ENCODE measurements around the gene GATD1. TPM values are rescaled to one million over a fixed set of nuclear protein-coding genes. Genes with fewer than 3 reads are reported as not detected.

Gene GATD1
- total RNA-seq, 1 donor from 2014 or later, result 81.7 TPM

DNA sequence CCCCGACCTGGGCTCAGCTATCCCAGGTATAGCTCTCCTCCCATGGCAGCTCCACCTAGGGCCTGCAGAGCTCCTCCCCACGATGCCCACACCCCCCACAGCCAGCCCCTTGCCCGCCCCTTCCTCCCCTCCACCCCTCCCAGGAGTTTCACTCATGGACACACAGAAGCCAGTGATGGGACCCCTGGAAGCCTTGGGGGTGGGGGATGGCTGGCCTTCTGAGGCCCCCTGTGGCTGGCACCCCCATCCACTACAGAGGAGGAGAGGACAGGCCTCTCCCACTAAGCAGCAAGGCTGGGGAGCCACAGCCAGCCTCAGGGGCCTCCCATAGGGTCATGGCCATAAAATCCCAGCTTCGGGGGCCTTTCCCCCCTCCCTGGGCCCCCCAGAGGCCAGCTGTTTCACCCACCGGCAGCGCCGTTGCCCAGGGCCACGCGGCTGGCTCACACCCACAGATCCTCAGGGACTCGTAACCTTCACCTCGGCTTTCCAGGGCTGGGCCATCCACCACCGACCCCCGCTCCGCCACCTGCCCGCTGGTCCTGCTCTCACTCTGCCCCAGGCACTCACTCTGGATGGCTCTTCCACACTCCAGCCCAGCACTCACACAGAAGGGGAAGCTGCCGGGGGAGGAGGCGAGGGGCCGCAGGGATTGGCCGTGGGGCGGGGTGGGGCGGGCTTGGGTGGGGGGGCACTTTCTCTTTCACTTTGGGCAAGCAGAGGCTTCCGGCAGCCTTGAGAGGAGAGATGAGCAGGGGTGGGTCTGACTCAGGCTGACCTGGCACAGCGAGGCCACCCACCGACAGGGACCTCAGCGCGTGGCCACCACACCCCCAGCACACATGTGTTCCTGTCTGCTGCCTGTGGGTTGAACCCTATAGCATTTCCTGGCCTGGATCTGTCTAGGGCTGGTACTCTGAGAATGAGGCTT lies 18.6 kb upstream of the GATD1 start:
- no peaks in the 10 kb centered on the region for H3K9me3 Mint-ChIP-seq
- peak overlapping the region; percentile 80 for H3K27ac Mint-ChIP-seq
- H3K36me3 Mint-ChIP-seq (ENCODE audit: low read depth), result peaks cover 16% of the 10 kb centered on the region
- intact Hi-C loops (cut with micrococcal nuclease), result loop anchor here (1.0 to 5.0 kb wide), 7 partner anchors 9 to 289 kb away; partner anchors contain the start of genes DEAF1, GATD1, PHRF1 and PIDD1
- H3K4me1 Mint-ChIP-seq, result peaks cover 7% of the 10 kb centered on the region
- H3K4me3 Mint-ChIP-seq, result peak overlapping the region; percentile 91
- DNase-seq, result peak; percentile 93
- H3K27me3 Mint-ChIP-seq, result no peaks in the 10 kb centered on the region

DNA sequence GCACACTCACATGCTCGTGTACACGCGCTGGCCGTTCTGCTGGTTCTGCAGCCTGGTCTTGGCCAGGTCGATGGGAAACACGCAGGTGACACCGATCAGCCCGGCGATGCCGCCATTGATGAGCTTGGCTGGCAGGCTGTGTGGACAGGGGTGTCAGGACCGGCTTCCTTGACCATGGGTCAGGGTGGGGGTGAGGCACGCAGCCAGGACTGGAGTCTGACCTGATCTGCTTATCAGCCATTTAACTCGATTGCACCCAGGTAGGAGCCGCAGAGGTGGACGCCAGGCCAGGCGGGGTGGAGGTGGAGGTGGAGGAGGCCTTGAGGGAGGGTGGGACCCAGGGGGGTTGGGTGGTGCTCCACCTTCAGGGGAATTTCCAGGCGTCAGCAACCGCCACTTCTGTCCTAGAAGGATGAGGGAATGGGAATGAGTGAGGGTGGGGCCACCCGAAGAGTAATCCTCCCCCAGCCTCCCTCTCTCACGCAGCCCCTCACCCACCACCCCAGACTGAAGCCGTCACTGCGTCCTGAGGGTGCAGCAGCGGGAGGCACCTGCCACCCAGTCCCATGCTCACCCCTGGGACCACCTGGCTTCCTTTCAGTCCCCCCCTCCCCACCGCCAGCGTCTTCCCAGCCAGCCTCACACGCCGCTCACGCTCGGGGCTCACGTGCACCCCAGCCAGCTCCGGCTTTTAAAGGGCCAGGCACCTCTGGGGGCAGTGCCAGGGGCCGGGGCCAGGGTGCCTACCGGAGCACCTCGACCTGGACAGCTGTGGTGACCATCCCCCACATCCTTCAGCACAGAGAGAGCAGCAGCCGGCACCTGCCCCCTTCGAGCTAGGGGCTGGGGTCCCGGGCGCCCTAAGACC lies 17.7 kb upstream of the GATD1 start:
- no peak for DNase-seq
- H3K9me3 Mint-ChIP-seq, result no peaks in the 10 kb centered on the region
- H3K27me3 Mint-ChIP-seq, result no peaks in the 10 kb centered on the region
- peaks cover 7% of the 10 kb centered on the region for H3K4me1 Mint-ChIP-seq
- intact Hi-C loops (cut with micrococcal nuclease), result loop anchor here (5.0 kb wide), 3 partner anchors 98 to 288 kb away; partner anchors contain the start of genes DEAF1, PHRF1, RNH1 and TMEM80
- H3K27ac Mint-ChIP-seq, result no peak overlapping the region
- peaks cover 15% of the 10 kb centered on the region for H3K36me3 Mint-ChIP-seq (ENCODE audit: low read depth)
- peak overlapping the region; percentile 68 for H3K4me3 Mint-ChIP-seq

DNA sequence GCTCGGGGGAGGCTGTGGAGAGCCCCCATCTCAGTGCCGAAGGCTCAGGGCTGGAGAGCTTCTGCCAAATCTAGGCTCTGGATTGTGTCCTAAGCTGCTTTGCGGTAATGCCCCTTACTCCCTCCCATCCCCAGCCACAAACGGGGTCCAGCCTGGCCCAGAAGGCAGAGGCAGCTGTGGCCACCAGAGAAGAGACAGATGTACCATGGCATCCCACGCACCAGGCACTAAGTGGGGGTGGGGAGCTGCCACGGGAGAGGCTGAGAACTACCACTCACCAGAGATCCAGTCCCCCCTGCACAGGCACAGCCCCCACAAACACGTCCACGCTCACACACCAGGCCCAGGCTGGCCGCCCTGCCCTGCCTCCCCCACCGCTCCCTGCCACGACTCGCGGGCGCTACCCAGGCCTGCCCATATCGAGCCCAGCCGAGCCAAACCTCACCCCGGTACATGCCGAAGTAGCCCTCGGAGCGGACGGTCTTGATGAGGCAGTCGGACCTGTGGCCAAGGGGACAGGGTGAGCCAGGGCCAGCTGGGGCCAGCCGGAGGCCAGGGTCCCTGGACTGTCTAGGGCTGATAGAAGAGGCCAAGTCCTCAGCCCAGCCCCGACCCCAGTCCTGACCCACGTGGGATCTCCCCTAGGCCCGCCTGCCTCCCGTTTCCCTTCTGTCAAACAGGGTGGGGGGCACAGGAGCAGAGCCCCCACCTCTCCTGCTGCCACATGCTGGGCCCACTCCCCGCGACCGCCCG lies 16.9 kb upstream of the GATD1 start:
- Mint-ChIP-seq H3K27me3 (no peaks in the 10 kb centered on the region), H3K36me3 (ENCODE audit: low read depth) (peaks cover 13% of the 10 kb centered on the region), H3K27ac (no peak overlapping the region), H3K4me3 (peak overlapping the region; percentile 59), H3K4me1 (peaks cover 9% of the 10 kb centered on the region), H3K9me3 (no peaks in the 10 kb centered on the region)
- intact Hi-C loops (cut with micrococcal nuclease), result no loop called here
- no peak for DNase-seq

DNA sequence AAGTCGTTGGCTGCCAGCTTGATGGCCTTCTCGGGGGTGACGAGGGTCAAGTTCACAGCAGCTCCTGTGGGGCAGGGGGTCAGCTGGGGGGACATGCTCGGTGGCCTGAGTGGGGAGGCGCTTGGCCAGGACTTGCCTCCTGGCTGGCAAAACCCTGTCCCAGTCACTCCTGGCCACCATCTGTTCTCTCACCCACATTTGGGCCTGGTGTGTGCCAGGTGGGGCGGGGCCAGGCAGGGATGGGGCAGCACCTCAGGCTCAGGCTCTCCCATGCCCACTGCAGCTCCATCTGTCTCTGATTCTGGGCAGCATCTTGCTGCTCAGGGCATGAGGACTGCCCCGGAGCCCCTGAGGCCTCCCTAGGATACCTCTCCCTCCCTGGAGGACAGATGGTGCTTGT lies 16.3 kb upstream of the GATD1 start:
- peaks cover 13% of the 10 kb centered on the region for H3K36me3 Mint-ChIP-seq (ENCODE audit: low read depth)
- no peaks in the 10 kb centered on the region for H3K27me3 Mint-ChIP-seq
- H3K27ac Mint-ChIP-seq, result no peak overlapping the region
- peak overlapping the region; percentile 59 for H3K4me3 Mint-ChIP-seq
- H3K9me3 Mint-ChIP-seq, result no peaks in the 10 kb centered on the region
- intact Hi-C loops (cut with micrococcal nuclease), result no loop called here
- peaks cover 9% of the 10 kb centered on the region for H3K4me1 Mint-ChIP-seq
- no peak for DNase-seq

GRCh38 chr11:792873-793272 lies 15.6 kb upstream of the GATD1 start:
- Mint-ChIP-seq H3K4me1 (peaks cover 9% of the 10 kb centered on the region), H3K4me3 (no peak overlapping the region), H3K9me3 (no peaks in the 10 kb centered on the region), H3K36me3 (ENCODE audit: low read depth) (peaks cover 13% of the 10 kb centered on the region), H3K27me3 (no peaks in the 10 kb centered on the region), H3K27ac (no peak overlapping the region)
- DNase-seq, result no peak
- intact Hi-C loops (cut with micrococcal nuclease), result no loop called here

- no peak for DNase-seq
- no peak overlapping the region for H3K4me3 Mint-ChIP-seq
- peaks cover 13% of the 10 kb centered on the region for H3K36me3 Mint-ChIP-seq (ENCODE audit: low read depth)
- no peaks in the 10 kb centered on the region for H3K27me3 Mint-ChIP-seq
- H3K27ac Mint-ChIP-seq, result no peak overlapping the region
- H3K4me1 Mint-ChIP-seq, result peaks cover 11% of the 10 kb centered on the region
- intact Hi-C loops (cut with micrococcal nuclease), result no loop called here
- H3K9me3 Mint-ChIP-seq, result no peaks in the 10 kb centered on the region
Observed at GRCh38 chr11:792535-792821, 15.2 kb upstream of the GATD1 start.

- intact Hi-C loops (cut with micrococcal nuclease), result no loop called here
- Mint-ChIP-seq H3K4me1 (peaks cover 9% of the 10 kb centered on the region), H3K27ac (no peak overlapping the region), H3K27me3 (no peaks in the 10 kb centered on the region), H3K36me3 (ENCODE audit: low read depth) (peaks cover 13% of the 10 kb centered on the region), H3K9me3 (no peaks in the 10 kb centered on the region), H3K4me3 (no peak overlapping the region)
- DNase-seq, result no peak
Observed at GRCh38 chr11:791658-792534, 14.6 kb upstream of the GATD1 start.

- no peaks in the 10 kb centered on the region for H3K9me3 Mint-ChIP-seq
- no peak for DNase-seq
- no peak overlapping the region for H3K27ac Mint-ChIP-seq
- peaks cover 4% of the 10 kb centered on the region for H3K4me1 Mint-ChIP-seq
- peaks cover 10% of the 10 kb centered on the region for H3K36me3 Mint-ChIP-seq (ENCODE audit: low read depth)
- H3K4me3 Mint-ChIP-seq, result no peak overlapping the region
- no peaks in the 10 kb centered on the region for H3K27me3 Mint-ChIP-seq
- intact Hi-C loops (cut with micrococcal nuclease), result loop anchor here (1.0 kb wide), 1 partner anchor 14 kb away; the partner anchor contains the start of gene GATD1
Observed at GRCh38 chr11:790721-791564, 13.7 kb upstream of the GATD1 start.

GRCh38 chr11:789943-790342 lies 12.7 kb upstream of the GATD1 start, which contains the start of gene CEND1:
TSS of gene CEND1 (minus strand) at chr11:790090. CDS start at chr11:788576, 1,514 bp downstream.
- Mint-ChIP-seq H3K9me3 (no peaks in the 10 kb centered on the region), H3K36me3 (ENCODE audit: low read depth) (peaks cover 10% of the 10 kb centered on the region), H3K27me3 (no peaks in the 10 kb centered on the region), H3K4me1 (peaks cover 4% of the 10 kb centered on the region), H3K27ac (no peak within 1 kb of the TSS), H3K4me3 (peak within 1 kb of the TSS; percentile 55)
- intact Hi-C loops (cut with micrococcal nuclease), result loop anchor here (1.0 kb wide), 1 partner anchor 13 kb away; the partner anchor contains the start of gene GATD1
- DNase-seq, result peak; percentile 87

DNA sequence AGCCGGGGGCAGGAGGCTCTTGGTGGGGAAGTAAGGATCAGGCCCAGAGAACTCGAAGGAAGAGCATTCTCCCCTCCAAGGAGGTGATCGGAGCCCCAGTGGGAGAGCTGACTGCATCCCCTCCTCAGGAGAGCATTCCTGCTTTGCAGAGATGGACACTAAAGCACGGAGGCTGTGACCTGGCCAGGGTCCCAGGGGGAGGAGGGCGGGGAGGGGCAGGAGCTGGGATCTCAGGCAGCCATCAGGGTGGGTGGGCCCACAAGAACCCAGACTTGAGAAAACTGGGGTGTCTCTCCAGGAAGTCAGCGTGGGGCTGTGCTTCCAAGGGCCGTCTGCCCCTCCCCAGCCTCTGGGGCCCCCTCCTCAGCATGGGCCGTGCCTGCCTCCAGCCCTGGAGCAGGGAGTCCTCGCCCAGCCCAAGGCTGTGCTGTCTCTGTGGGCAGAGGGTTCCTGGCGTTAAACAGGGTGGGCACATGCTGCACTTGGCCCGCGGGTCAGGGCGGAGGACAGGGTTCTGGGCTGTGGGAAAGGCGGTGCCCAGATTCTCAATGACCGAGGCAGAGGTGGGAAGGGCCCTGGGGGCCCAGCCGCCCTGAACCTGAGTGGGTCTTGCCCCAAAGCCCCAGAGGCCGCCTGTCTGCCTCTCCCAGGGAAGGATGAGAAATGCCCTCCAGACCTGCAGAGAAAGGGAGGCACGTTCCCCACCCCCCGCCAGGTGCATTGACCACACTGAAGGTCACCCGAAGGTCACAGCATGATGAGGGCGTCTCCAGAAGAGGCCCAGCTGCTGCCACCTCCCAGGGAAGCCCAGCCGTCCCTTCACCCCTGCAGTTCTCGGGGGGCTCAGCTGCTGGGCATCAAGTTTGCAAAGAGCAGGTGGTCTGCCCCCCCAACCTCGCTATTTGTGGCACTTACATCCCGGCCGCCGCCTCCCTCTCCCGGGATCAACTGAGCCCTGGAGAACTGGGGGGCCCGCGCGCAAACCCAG lies 12.0 kb upstream of the GATD1 start:
- Mint-ChIP-seq H3K4me1 (peaks cover 4% of the 10 kb centered on the region), H3K9me3 (no peaks in the 10 kb centered on the region), H3K27ac (no peak overlapping the region), H3K27me3 (no peaks in the 10 kb centered on the region), H3K36me3 (ENCODE audit: low read depth) (peaks cover 12% of the 10 kb centered on the region), H3K4me3 (peak overlapping the region; percentile 55)
- intact Hi-C loops (cut with micrococcal nuclease), result no loop called here
- DNase-seq, result no peak

- H3K36me3 Mint-ChIP-seq (ENCODE audit: low read depth), result peaks cover 17% of the 10 kb centered on the region
- DNase-seq, result no peak
- peaks cover 4% of the 10 kb centered on the region for H3K4me1 Mint-ChIP-seq
- H3K27ac Mint-ChIP-seq, result no peak overlapping the region
- H3K4me3 Mint-ChIP-seq, result no peak overlapping the region
- no peaks in the 10 kb centered on the region for H3K9me3 Mint-ChIP-seq
- intact Hi-C loops (cut with micrococcal nuclease), result no loop called here
- H3K27me3 Mint-ChIP-seq, result no peaks in the 10 kb centered on the region
Observed at GRCh38 chr11:788009-788640, 10.8 kb upstream of the GATD1 start.

All from activated CD4-positive, alpha-beta T cell treated with anti-CD3 and anti-CD28 coated beads, Interleukin-2, amount 10 ng/mL, durations not matched to agents 24 days and 14 days (primary cell).